Activated CD8-positive, alpha-beta memory T cell treated with anti-CD3 and anti-CD28 coated beads for 4 hours (primary cell): ENCODE data around the gene OR6N1.

ENCODE experiments used
- DNase-seq, 2 donors: peaks; one replicate each; pipeline ENCODE4 v3.0.0-alpha.2; 2020; ENCODE audit warnings: low read depth in 2 of 2

OR6N1 gene

DNA sequence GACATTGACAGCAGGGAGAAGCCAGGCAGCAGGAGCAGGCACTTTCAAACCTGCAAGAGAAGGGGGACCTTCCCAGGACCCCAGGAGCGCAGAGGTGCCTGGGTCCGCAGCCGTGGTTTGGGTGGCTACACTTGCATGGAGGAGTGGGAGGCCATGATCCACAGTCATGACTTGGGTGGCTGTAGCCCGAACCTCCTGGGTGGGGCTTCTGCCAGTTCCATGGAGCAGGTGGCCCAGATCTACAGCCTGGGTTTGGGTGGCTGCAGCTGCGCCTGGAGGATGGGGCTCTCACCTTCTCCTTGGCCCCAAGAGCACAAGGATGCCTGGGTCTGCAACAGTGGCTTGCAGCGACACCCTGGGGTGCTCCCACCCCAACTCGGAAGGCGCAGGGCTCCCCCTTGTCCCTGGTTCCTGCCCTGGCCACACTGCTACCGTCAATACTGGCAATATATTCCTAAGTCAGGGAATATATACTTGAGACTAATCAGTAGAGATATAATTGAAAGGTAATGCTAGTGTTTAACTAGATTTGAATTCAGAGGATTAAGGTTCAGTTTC is 19.8 kb downstream of the OR6N1 start:
- DNase-seq: no peak

- DNase-seq: no peak
Observed at GRCh38 chr1:158735848-158736247, 36.1 kb downstream of the OR6N1 start.

DNA sequence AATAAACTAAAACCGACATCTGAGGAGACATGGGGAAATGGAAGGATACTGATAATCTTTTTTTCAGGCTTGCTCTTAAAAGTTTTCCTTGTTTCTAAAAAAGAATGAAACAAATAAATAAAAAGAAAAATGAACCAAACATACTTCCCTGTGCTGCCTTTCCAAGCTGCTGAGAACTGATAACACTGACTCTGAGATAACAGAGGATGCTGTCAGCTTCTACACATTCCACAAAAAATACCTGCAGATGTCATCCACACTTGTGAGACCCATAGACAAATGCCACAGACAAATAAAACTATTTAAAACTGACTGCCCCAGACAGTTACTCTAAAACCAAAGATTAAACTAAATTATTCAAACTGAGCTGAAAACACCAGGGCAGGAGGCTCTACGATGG is 39.5 kb downstream of the OR6N1 start:
- DNase-seq: no peak

DNA sequence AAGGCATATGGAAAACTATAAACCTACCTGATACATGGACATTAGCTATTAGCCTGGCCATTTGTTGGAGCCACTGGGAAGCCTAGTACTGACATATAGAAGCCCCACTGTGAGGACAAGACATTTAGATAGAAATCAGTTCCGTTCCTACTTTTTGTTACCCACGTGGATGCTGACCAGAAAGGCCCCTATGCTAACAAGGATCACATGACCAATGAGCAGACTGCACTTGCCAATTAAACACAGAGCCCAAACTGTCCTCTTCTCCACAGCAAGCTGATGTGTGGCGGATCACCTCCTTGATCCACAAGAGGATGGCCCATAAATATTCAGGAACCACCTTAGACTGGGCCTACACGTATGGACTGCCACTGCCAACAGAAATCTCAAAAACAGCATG is 40.3 kb downstream of the OR6N1 start:
- no peak for DNase-seq

DNA sequence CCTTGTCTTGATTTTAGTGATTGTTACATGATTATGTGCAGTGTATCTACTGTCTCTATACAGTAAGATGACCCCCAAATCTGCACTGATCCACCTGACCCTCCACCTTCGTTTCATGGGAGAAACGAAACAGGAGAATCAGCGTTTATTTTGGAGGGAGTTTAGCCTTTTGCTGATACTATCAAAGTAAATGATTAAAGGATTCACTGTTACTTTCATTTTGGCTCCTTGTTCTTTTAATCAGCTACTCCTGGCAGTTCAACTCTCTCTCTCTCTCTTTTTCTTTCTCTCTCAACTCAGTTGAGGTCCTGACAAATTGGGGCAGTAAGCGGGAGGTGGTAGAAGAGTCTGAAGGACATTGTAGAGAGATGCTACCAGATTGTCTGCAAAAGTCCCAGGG is 41.5 kb downstream of the OR6N1 start:
- DNase-seq: no peak

DNA sequence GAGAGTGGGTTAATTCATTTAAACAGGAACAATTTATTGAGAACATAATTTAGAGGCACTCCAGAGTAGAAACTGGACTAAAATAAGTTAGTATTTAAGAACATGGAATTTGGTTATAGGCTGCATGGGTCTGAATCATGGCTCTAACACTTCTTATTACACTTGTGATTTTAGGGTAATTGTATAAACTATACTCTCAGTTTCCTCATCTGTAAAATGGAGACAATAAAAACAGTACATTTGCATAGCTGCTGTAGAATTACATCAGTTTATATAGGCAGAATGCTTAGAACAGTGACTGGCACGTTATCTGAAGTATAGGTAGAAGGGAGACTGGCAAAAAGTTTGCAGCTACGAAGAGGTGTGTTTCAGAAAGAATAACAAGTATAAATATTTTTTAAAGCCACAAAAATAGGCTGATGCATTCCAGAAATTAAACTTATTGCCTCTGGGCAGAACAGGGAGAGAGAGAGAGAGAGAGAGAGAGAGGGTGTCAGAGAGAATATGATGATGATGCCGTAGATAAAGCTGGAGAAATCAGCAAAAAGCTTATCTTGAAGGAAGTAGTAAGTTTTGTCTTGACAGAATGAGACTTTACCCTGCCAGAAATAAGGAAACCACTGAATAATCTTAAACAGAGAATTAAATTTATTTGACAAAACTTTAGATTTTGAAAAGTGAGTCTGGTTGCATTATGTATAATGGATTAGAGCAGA is 43.3 kb downstream of the OR6N1 start:
- no peak for DNase-seq

- no peak for DNase-seq
Observed at GRCh38 chr1:158724442-158724841, 47.6 kb downstream of the OR6N1 start.

GRCh38 chr1:158720620-158721019 is 51.4 kb downstream of the OR6N1 start, which contains the start of gene OR6K3:
OR6K3 (minus strand) TSS chr1:158720720; CDS start chr1:158718115, 2,605 bp downstream.
- no peak for DNase-seq

DNA sequence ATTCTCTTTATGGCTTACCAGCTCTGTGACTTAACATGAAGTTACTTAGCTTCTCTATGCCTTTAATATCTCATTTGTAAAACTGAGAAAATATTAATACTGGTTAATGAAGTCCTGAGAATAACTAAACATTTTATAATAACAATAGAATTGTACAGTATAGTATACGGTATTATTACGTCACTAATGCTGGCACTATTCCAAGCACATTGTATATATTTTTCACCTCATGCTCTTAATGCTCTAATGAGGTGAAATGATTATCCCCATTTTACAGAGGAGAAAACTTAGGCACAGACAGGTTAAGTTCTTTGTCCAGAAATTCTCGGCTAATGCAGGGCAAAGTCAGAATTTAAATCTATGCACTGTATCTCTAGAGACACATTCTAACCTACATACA is 52.3 kb downstream of the OR6N1 start:
- no peak for DNase-seq

DNA sequence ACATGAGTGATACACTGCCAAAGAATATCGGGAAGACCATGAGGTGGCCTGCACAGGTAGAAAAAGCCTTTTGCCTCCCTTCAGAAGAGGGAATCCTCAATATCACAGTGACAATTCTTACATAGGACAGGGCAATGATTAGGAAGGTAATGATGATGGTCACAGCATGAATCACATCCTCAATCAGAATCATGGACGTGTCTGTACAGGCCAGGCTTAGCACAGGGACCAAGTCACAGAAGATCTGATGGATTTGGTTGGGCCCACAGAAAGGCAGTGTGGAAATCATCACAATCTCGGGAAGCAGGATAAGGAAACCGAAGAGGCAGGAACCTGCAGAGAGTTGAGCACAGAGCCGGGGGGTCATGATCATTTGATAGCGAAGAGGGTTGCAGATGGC is 54.7 kb downstream of the OR6N1 start:
- DNase-seq: no peak

GRCh38 chr1:158716335-158716734 is 55.7 kb downstream of the OR6N1 start:
- no peak for DNase-seq

- no peak for DNase-seq
Observed at GRCh38 chr1:158714754-158715153, 57.2 kb downstream of the OR6N1 start.
